ENCODE data around the gene CACNA1B. TPM values are rescaled to one million over a fixed set of nuclear protein-coding genes. Genes with fewer than 3 reads are reported as not detected.

Gene CACNA1B
- total and polyA plus RNA-seq, 7 donors: under 0.01 to 1.4 (median 0.55) TPM; not detected in 1

DNA sequence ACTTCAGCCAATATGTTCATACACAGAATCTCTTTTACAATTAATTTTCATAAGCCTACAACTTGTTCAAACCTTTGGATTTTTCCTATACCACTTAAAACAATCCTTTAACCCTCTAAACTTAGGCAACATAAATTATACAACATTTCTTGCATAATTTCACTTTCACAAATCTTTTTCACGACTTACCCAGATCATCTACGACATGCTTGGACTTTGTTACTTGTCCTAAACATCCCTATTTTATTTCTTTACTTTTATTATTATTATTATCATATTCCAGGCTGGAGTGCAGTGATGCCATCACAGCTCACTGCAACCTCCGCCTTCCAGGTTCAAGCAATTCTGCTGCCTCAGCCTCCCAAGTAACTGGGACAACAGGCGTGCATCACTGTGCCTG is 68.0 kb downstream of the CACNA1B start:
- intact Hi-C loops (cut with DNase I): no loop called here
- no peaks in the 10 kb centered on the region for H3K4me1 ChIP-seq
- peaks cover 0 to 16% (median under 1%) of the 10 kb centered on the region in 4 donors for H3K9me3 ChIP-seq
- H3K27ac ChIP-seq: no peak overlapping the region
- no peak for DNase-seq
- no peak overlapping the region for H3K4me3 ChIP-seq
- WGBS, 2 donors: 87 to 91% methylated on average over 4 of the region's 4 CpGs
- no peaks in the 10 kb centered on the region for H3K27me3 ChIP-seq
- TF ChIP-seq, protein P1, sequence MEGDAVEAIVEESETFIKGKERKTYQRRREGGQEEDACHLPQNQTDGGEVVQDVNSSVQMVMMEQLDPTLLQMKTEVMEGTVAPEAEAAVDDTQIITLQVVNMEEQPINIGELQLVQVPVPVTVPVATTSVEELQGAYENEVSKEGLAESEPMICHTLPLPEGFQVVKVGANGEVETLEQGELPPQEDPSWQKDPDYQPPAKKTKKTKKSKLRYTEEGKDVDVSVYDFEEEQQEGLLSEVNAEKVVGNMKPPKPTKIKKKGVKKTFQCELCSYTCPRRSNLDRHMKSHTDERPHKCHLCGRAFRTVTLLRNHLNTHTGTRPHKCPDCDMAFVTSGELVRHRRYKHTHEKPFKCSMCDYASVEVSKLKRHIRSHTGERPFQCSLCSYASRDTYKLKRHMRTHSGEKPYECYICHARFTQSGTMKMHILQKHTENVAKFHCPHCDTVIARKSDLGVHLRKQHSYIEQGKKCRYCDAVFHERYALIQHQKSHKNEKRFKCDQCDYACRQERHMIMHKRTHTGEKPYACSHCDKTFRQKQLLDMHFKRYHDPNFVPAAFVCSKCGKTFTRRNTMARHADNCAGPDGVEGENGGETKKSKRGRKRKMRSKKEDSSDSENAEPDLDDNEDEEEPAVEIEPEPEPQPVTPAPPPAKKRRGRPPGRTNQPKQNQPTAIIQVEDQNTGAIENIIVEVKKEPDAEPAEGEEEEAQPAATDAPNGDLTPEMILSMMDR (IDR thresholded peaks at IDR 0.05): no peak
- TF ChIP-seq EP300 (IDR thresholded peaks at IDR 0.05): no peak
- TF ChIP-seq POLR2AphosphoS5 (IDR thresholded peaks at IDR 0.05): no peak
- no peak for TF ChIP-seq POLR2A (IDR thresholded peaks at IDR 0.05)
- H3K36me3 ChIP-seq: no peaks in the 10 kb centered on the region

DNA sequence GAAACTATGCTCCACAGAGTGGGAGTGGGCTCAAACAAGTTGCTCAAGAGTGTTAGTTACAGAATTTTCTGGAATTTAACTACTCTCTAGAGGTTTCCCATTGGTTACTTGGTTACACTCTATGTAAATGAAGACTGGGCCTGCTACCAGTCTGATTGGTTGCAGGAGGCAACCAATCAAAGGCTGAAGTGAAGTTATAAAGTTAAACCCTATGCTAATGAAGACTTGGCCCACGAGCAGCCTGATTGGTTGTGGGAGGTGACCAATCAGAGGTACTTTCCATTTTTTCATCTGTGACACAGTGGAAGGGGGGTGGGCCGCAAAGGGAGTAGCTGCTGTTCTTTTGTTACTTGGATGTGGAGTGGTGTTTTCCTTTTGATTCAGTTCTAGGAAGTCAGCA is 69.4 kb downstream of the CACNA1B start:
- no peaks in the 10 kb centered on the region for H3K4me1 ChIP-seq
- WGBS, 2 donors: 63 to 75% methylated on average over 2 of the region's 2 CpGs
- TF ChIP-seq POLR2AphosphoS5 (IDR thresholded peaks at IDR 0.05): no peak
- no peak for TF ChIP-seq EP300 (IDR thresholded peaks at IDR 0.05)
- TF ChIP-seq, protein P1 (IDR thresholded peaks at IDR 0.05): no peak
- no peak for TF ChIP-seq POLR2A (IDR thresholded peaks at IDR 0.05)

DNA sequence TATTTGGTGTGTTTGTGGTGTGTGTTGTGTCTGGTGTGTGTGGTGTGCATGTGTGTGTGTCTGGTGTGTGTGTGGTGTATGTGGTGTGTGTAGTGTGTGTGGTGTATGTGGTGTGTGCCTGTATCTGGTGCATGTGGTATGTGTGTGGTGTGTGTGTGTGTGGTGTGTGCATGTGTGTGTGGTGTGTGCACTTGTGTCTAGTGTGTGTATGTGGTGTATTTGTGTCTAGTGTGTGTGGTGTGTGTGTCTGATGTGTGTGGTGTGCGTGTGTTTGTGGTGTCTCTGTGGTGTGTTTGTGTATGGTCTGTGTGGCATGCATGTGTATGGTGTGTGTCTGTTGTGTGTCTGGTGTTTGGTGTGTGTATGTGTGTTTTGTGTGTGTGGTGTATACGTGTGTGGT is 71.1 kb downstream of the CACNA1B start:
- TF ChIP-seq POLR2AphosphoS5 (IDR thresholded peaks at IDR 0.05) (no peak), POLR2A (IDR thresholded peaks at IDR 0.05) (no peak)
- TF ChIP-seq, protein P1 (IDR thresholded peaks at IDR 0.05): no peak
- 92 to 96% methylated on average over 2 of the region's 2 CpGs for WGBS, 2 donors
- DNase-seq: no peak
- no peak overlapping the region for H3K4me3 ChIP-seq
- H3K36me3 ChIP-seq: no peaks in the 10 kb centered on the region
- peaks cover 0 to 13% (median 0%) of the 10 kb centered on the region in 4 donors for H3K9me3 ChIP-seq
- intact Hi-C loops (cut with DNase I): no loop called here
- no peak overlapping the region for H3K27ac ChIP-seq
- peaks cover 0 to 7% (median 0%) of the 10 kb centered on the region in 3 donors for H3K27me3 ChIP-seq
- no peaks in the 10 kb centered on the region for H3K4me1 ChIP-seq

More for the DNA sequence above, 69.4 kb downstream of the CACNA1B start:
- intact Hi-C loops (cut with DNase I): no loop called here
- Histone ChIP-seq H3K9me3 (peaks cover 0 to 16% (median under 1%) of the 10 kb centered on the region in 4 donors), H3K36me3 (no peaks in the 10 kb centered on the region), H3K27ac (no peak overlapping the region), H3K4me3 (no peak overlapping the region), H3K27me3 (no peaks in the 10 kb centered on the region)
- DNase-seq: no peak

DNA sequence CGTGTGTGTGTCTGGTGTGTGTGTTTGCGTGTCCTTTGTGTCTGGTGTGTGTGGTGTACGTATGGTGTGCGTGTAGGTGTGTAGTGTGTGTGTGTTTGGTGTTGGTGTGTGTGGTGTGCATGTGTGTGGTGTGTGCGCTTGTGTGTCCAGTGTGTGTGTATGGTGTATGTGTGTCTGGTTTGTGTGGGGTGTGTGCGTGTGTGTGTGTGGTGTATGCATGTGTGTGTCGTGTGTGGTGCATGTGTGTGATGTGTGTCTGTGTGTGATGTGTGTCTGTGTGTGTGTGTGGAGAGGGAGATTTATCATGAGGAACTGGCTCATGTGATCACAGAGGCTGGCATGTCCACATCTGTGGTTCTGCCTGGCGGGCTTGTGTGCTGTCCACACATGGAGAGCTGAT is 71.7 kb downstream of the CACNA1B start:
- H3K4me1 ChIP-seq: no peaks in the 10 kb centered on the region
- H3K27ac ChIP-seq: no peak overlapping the region
- peaks cover 0 to 12% (median 0%) of the 10 kb centered on the region in 4 donors for H3K9me3 ChIP-seq
- TF ChIP-seq POLR2AphosphoS5 (IDR thresholded peaks at IDR 0.05): no peak
- TF ChIP-seq, protein P1 (IDR thresholded peaks at IDR 0.05): no peak
- no peak for TF ChIP-seq POLR2A (IDR thresholded peaks at IDR 0.05)
- no peak for TF ChIP-seq EP300 (IDR thresholded peaks at IDR 0.05)
- no peak overlapping the region for H3K4me3 ChIP-seq
- intact Hi-C loops (cut with DNase I): no loop called here
- no peak for DNase-seq
- no peaks in the 10 kb centered on the region for H3K36me3 ChIP-seq
- H3K27me3 ChIP-seq: peaks cover 0 to 7% (median 0%) of the 10 kb centered on the region in 3 donors
- WGBS, 2 donors: 97% methylated on average over 8 of the region's 8 CpGs

DNA sequence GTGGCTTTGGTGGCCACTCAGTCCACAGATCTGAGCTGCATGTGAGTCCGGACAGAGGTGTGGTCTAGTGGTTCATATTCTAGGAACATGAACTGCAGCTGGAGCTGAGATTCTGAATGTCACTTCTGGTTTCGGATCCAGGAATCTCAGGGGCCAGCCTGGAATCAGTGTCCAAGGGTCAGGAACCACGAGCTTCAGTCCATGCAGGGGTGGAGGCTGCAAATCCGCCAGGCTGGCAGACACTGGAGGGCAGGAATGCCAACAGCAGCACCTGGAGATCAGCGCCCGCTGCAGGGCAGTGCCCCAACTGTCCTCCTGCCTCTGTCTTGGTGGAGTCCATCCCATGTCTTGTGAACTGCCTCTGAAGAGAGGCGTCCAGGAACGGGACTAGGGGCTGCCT is 73.5 kb downstream of the CACNA1B start:
- 69 to 76% methylated on average over 8 of the region's 8 CpGs for WGBS, 2 donors
- H3K27me3 ChIP-seq: peaks cover 0 to 7% (median 0%) of the 10 kb centered on the region in 3 donors
- DNase-seq: no peak
- TF ChIP-seq EP300 (IDR thresholded peaks at IDR 0.05): no peak
- TF ChIP-seq POLR2AphosphoS5 (IDR thresholded peaks at IDR 0.05): no peak
- TF ChIP-seq, protein P1 (IDR thresholded peaks at IDR 0.05): no peak
- TF ChIP-seq POLR2A (IDR thresholded peaks at IDR 0.05): no peak
- H3K9me3 ChIP-seq: peaks cover 0 to 4% (median 0%) of the 10 kb centered on the region in 4 donors
- intact Hi-C loops (cut with DNase I): no loop called here
- no peak overlapping the region for H3K4me3 ChIP-seq
- H3K36me3 ChIP-seq: no peaks in the 10 kb centered on the region
- H3K4me1 ChIP-seq: no peaks in the 10 kb centered on the region
- H3K27ac ChIP-seq: no peak overlapping the region

Data from sigmoid colon (tissue), 7 donors.